HG03097 (cell line): ENCODE data around the gene TMEM192.
"Not testable (repeated sequence)": the region's sequence is repeated elsewhere in the genome, so short reads cannot be mapped to it uniquely, and the experiment has no call there.

Experiments used
- ATAC-seq: cut with Tn5 transposase; IDR thresholded peaks from one replicate; pipeline ENCODE4 v1.9.1; 2021; ENCODE audit not compliant: unreplicated experiment, low FRiP score

TMEM192 gene

GRCh38 chr4:165095291-165095690 is 17.4 kb downstream of the TMEM192 start:
- ATAC-seq, result no peak

- ATAC-seq, result no peak
Measured at GRCh38 chr4:165094873-165095272, 17.8 kb downstream of the TMEM192 start.

GRCh38 chr4:165092187-165092586 is 20.5 kb downstream of the TMEM192 start:
- ATAC-seq, result not testable (repeated sequence)

GRCh38 chr4:165088366-165088765 is 24.3 kb downstream of the TMEM192 start:
- ATAC-seq, result no peak

- no peak for ATAC-seq
Measured at GRCh38 chr4:165085946-165086345, 26.7 kb downstream of the TMEM192 start.

GRCh38 chr4:165084787-165085186 is 27.9 kb downstream of the TMEM192 start:
- ATAC-seq, result not testable (repeated sequence)

- ATAC-seq, result no peak
Measured at GRCh38 chr4:165079476-165079875, 33.2 kb downstream of the TMEM192 start.

GRCh38 chr4:165077034-165077578 is 35.6 kb downstream of the TMEM192 start:
- no peak for ATAC-seq

- ATAC-seq, result not testable (repeated sequence)
Measured at GRCh38 chr4:165073346-165073745, 39.3 kb downstream of the TMEM192 start.

- no peak for ATAC-seq
Measured at GRCh38 chr4:165070560-165070959, 42.1 kb downstream of the TMEM192 start.

- ATAC-seq, result no peak
Measured at GRCh38 chr4:165060938-165061337, 51.7 kb downstream of the TMEM192 start.

GRCh38 chr4:165059386-165059785 is 53.3 kb downstream of the TMEM192 start:
- ATAC-seq, result no peak

- no peak for ATAC-seq
Measured at GRCh38 chr4:165058666-165059065, 54.0 kb downstream of the TMEM192 start.

GRCh38 chr4:165055601-165056000 is 57.1 kb downstream of the TMEM192 start:
- no peak for ATAC-seq

GRCh38 chr4:165053645-165054044 is 59.0 kb downstream of the TMEM192 start, which contains the start of gene TRIM75:
Gene TRIM75, plus strand, starts transcription at chr4:165053866. Its CDS starts 5,282 bp downstream, at chr4:165059148.
- no peak for ATAC-seq

- ATAC-seq, result no peak
Measured at GRCh38 chr4:165052627-165053026, 60.0 kb downstream of the TMEM192 start.

- ATAC-seq, result no peak
Measured at GRCh38 chr4:165048170-165048569, 64.5 kb downstream of the TMEM192 start.

- ATAC-seq, result no peak
Measured at GRCh38 chr4:165031436-165032211, 81.0 kb downstream of the TMEM192 start, which contains the start of gene TRIM60. Gene TRIM60, plus strand, starts transcription at chr4:165031999. Its CDS starts 8,074 bp downstream, at chr4:165040073.

- no peak for ATAC-seq
Measured at GRCh38 chr4:165027762-165028402, 84.8 kb downstream of the TMEM192 start.

GRCh38 chr4:165025782-165026181 is 86.9 kb downstream of the TMEM192 start:
- ATAC-seq, result not testable (repeated sequence)
